HCT116 (cell line): ENCODE results near the gene SLC35E2B. TPM values are rescaled to one million over a fixed set of nuclear protein-coding genes. Genes with fewer than 3 reads are reported as not detected.

Experiments used
- ATAC-seq: fragments of 200-7000 bp; cut with Tn5 transposase; 2 replicates; pipeline ENCODE4 v1.9.1; 2020; ENCODE audit warnings: mild to moderate bottlenecking, moderate library complexity
- BruUV-seq: library from RNA; stranded (reverse); fragments of 400-500 nt; replicated peaks from 2 replicates; lab custom pipeline; 2021; lab: Mats Ljungman, UMichigan
- CTCF ChIA-PET: fragments of 300-600 bp; sonication (Branson Sonifier 250); formaldehyde crosslinking; loops from one replicate; lab custom pipeline; 2021; ENCODE audit warnings: antibody characterized with exemption; lab: Charles Lee
- POLR2A ChIA-PET: fragments of 300-600, 350-600 bp; sonication (Branson Sonifier 250); formaldehyde crosslinking; loops from one replicate; lab custom pipeline; 2021; ENCODE audit warnings: antibody characterized with exemption; lab: Charles Lee
- RAD21 ChIA-PET, 2 experiments: fragments of 300-600 bp; sonication (Branson Sonifier 250); formaldehyde crosslinking; loops; one replicate each; lab custom pipeline; 2023; ENCODE audit warnings: low total read pairs in 2 of 2; ENCODE audit not compliant: uncharacterized antibody in 2 of 2, unreplicated experiment in 2 of 2, low non-redundant PET in 1 of 2; lab: Charles Lee
- DNase-seq: peaks from one replicate; pipeline ENCODE4 v3.0.0-alpha.2; 2010; ENCODE audit warnings: low read depth, low spot score
- H2AFZ ChIP-seq: fragments of 200-600 bp; shearing (Covaris generic), sonication (generic); 2 replicates; pipeline ENCODE4 v1.6.1; 2017; ENCODE audit warnings: low read depth, mixed run types, mixed read lengths, antibody characterized with exemption, low read length; ENCODE audit not compliant: poor library complexity, severe bottlenecking
- H3K27ac ChIP-seq: 2 replicates; pipeline ENCODE4 v1.5.1; 2012; ENCODE audit warnings: low read depth, low read length
- H3K27me3 ChIP-seq: fragments of 200-600 bp; sonication (generic); 2 replicates; pipeline ENCODE4 v1.6.1; 2016; ENCODE audit warnings: mixed run types, low read length, mixed read lengths; ENCODE audit not compliant: insufficient read depth
- H3K36me3 ChIP-seq, 2 experiments: fragments of 200-500 bp in 1 of 2; fragments of 200-600 bp in 1 of 2; sonication (Bioruptor generic) in 1 of 2; sonication (generic) in 1 of 2; 2 replicates each; pipeline versions ENCODE4 v1.5.1 to v1.6.1; 2014 to 2016; ENCODE audit warnings: low read length in 2 of 2, inconsistent platforms in 1 of 2, mixed read lengths in 1 of 2, mixed run types in 1 of 2; ENCODE audit not compliant: insufficient read depth in 2 of 2, control insufficient read depth in 1 of 2
- H3K4me1 ChIP-seq, 2 experiments: fragments of 200-600 bp in 1 of 2; sonication (generic) in 1 of 2; 2 replicates each; pipeline versions ENCODE4 v1.5.1 to v1.6.1; 2012 to 2017; ENCODE audit warnings: low read length in 2 of 2, inconsistent platforms in 1 of 2, mild to moderate bottlenecking in 1 of 2, mixed read lengths in 1 of 2, mixed run types in 1 of 2, moderate library complexity in 1 of 2; ENCODE audit not compliant: insufficient read depth in 2 of 2, control insufficient read depth in 1 of 2
- H3K4me2 ChIP-seq: fragments of 200-600 bp; sonication (generic); 2 replicates; pipeline ENCODE4 v1.6.1; 2017; ENCODE audit warnings: mixed run types, low read length, mixed read lengths
- H3K4me3 ChIP-seq, 2 experiments: fragments of 200-600 bp in 1 of 2; sonication (generic) in 1 of 2; replicated peaks in 1 of 2; 2 replicates each; pipeline ENCODE4 v1.5.1; 2011 to 2016; ENCODE audit warnings: low read length in 2 of 2, control low read depth in 1 of 2, low read depth in 1 of 2, mild to moderate bottlenecking in 1 of 2, mixed read lengths in 1 of 2, mixed run types in 1 of 2
- H3K79me2 ChIP-seq: fragments of 200-600 bp; sonication (generic); 2 replicates; pipeline ENCODE4 v1.6.1; 2017; ENCODE audit warnings: mild to moderate bottlenecking, mixed run types, low read length, moderate library complexity, mixed read lengths; ENCODE audit not compliant: insufficient read depth
- H3K9ac ChIP-seq: fragments of 200-600 bp; sonication (generic); 2 replicates; pipeline ENCODE4 v1.6.1; 2016; ENCODE audit warnings: low read length, mixed read lengths
- H3K9me2 ChIP-seq: fragments of 200-600 bp; sonication (generic), shearing (Covaris generic); 2 replicates; pipeline ENCODE4 v1.6.1; 2017; ENCODE audit warnings: mixed run types, mild to moderate bottlenecking, moderate library complexity; ENCODE audit not compliant: insufficient read depth
- H3K9me3 ChIP-seq, 2 experiments: fragments of 200-500 bp in 1 of 2; fragments of 200-600 bp in 1 of 2; sonication (Bioruptor generic) in 1 of 2; sonication (generic) in 1 of 2; 2 replicates each; pipeline ENCODE4 v1.6.1; 2014 to 2017; ENCODE audit warnings: low read length in 2 of 2, mixed read lengths in 2 of 2, inconsistent platforms in 1 of 2, low read depth in 1 of 2, mild to moderate bottlenecking in 1 of 2, mixed run types in 1 of 2, moderate library complexity in 1 of 2; ENCODE audit not compliant: control insufficient read depth in 1 of 2, insufficient read depth in 1 of 2
- H4K20me1 ChIP-seq: fragments of 200-600 bp; sonication (generic), shearing (Covaris generic); 2 replicates; pipeline ENCODE4 v1.6.1; 2017; ENCODE audit warnings: mixed run types, mild to moderate bottlenecking, moderate library complexity; ENCODE audit not compliant: insufficient read depth
- ATF3 ChIP-seq: IDR thresholded peaks from 2 replicates; pipeline ENCODE4 v1.6.1; 2012
- CEBPB ChIP-seq: IDR thresholded peaks from 2 replicates; pipeline ENCODE4 v1.6.1; 2012; ENCODE audit warnings: low read depth
- EGR1 ChIP-seq: IDR thresholded peaks from 2 replicates; pipeline ENCODE4 v1.6.1; 2012; ENCODE audit warnings: low read depth
- ELF1 ChIP-seq: IDR thresholded peaks from 2 replicates; pipeline ENCODE4 v1.6.1; 2012; ENCODE audit warnings: low read depth, borderline replicate concordance
- EZH2 ChIP-seq: fragments of 200-600 bp; sonication (generic); IDR thresholded peaks from 2 replicates; pipeline ENCODE4 v1.6.1; 2017; ENCODE audit warnings: antibody characterized with exemption, mixed run types
- FOSL1 ChIP-seq: IDR thresholded peaks from 2 replicates; pipeline ENCODE4 v1.6.1; 2012; ENCODE audit warnings: low read depth
- POLR2A ChIP-seq: IDR thresholded peaks from 2 replicates; pipeline ENCODE4 v1.7.0; 2011; ENCODE audit warnings: borderline replicate concordance; ENCODE audit not compliant: insufficient read depth, insufficient read length; ENCODE audit errors: extremely low read depth
- POLR2AphosphoS5 ChIP-seq: IDR thresholded peaks from 2 replicates; pipeline ENCODE4 v1.6.1; 2011; ENCODE audit warnings: mild to moderate bottlenecking, low read depth, low read length, moderate library complexity
- REST ChIP-seq: IDR thresholded peaks from 2 replicates; pipeline ENCODE4 v1.6.1; 2012; ENCODE audit warnings: low read depth
- SIN3A ChIP-seq: IDR thresholded peaks from 2 replicates; pipeline ENCODE4 v1.6.1; 2012; ENCODE audit warnings: low read depth
- SP1 ChIP-seq: IDR thresholded peaks from 2 replicates; pipeline ENCODE4 v1.6.1; 2012; ENCODE audit warnings: low read depth
- YY1 ChIP-seq: IDR thresholded peaks from 2 replicates; pipeline ENCODE4 v1.6.1; 2011; ENCODE audit warnings: low read length, low read depth, moderate library complexity, mild to moderate bottlenecking; ENCODE audit not compliant: insufficient replicate concordance; ENCODE audit errors: extremely low read depth
- ZBTB33 ChIP-seq: IDR thresholded peaks from 2 replicates; pipeline ENCODE4 v1.6.1; 2011; ENCODE audit warnings: mild to moderate bottlenecking, low read length, moderate library complexity; ENCODE audit not compliant: insufficient replicate concordance; ENCODE audit errors: extremely low read depth
- ZNF274 ChIP-seq: fragments of 200-500 bp; sonication (Bioruptor generic); IDR thresholded peaks from 2 replicates; pipeline ENCODE4 v1.6.1; 2014; ENCODE audit warnings: mild to moderate bottlenecking, low read depth, low read length, inconsistent platforms
- intact Hi-C: fragments of 100-400 bp; cut with micrococcal nuclease; formaldehyde crosslinking; loops from 2 replicates; pipeline ENCODE4 v1.10.0; 2022
- total RNA-seq: library from RNA; stranded (reverse); gene quantifications from one replicate; pipeline ENCODE4 v1.2.1, GENCODE V29; 2021; ENCODE audit not compliant: unreplicated experiment

SLC35E2B gene
- total RNA-seq, 1 experiment from 2014 or later: 30.3 TPM

GRCh38 chr1:1625824-1626206, 66.8 kb downstream of the SLC35E2B start:
- ATAC-seq (no peak), DNase-seq (no peak)
- Histone ChIP-seq H3K27me3 (no peaks in the 10 kb centered on the region), H3K79me2 (peaks cover 13% of the 10 kb centered on the region; the same call in 1 of the 2 replicates), H3K4me1 (peaks cover 4 to 38% of the 10 kb centered on the region in 2 experiments), H2AFZ (no peak overlapping the region), H3K4me2 (no peak overlapping the region; the same call in 1 of the 2 replicates), H3K9me3 (no peaks in the 10 kb centered on the region), H3K9me2 (no peaks in the 10 kb centered on the region), H3K36me3 (no peaks in the 10 kb centered on the region), H4K20me1 (no peaks in the 10 kb centered on the region), H3K9ac (no peak overlapping the region), H3K4me3 (no peak overlapping the region), H3K27ac (peak overlapping the region; percentile 29; the same call in 1 of the 2 replicates)
- no TSS peak for BruUV-seq
- ChIA-PET POLR2A (interaction anchor here (1.4 kb wide), 1 partner anchor 11 kb away, joined by 3 read pairs; the partner anchor contains the start of gene MIB2), CTCF (no interaction called here), RAD21 (no interaction called here)
- intact Hi-C loops: no loop called here
- no peak for TF ChIP-seq ZNF274
- no peak for TF ChIP-seq FOSL1
- no peak for TF ChIP-seq ATF3
- TF ChIP-seq YY1: no peak
- no peak for TF ChIP-seq CEBPB
- no peak for TF ChIP-seq EGR1
- no peak for TF ChIP-seq POLR2A
- no peak for TF ChIP-seq EZH2

- no peaks in the 10 kb centered on the region for H3K36me3 ChIP-seq
- RAD21 ChIA-PET: no interaction called here
- no TSS peak for BruUV-seq
- ATAC-seq: no peak
- H2AFZ ChIP-seq: no peak overlapping the region
- H3K4me3 ChIP-seq: no peak overlapping the region
- CTCF ChIA-PET: no interaction called here
- POLR2A ChIA-PET: no interaction called here
- no peaks in the 10 kb centered on the region for H3K9me3 ChIP-seq
- H3K4me2 ChIP-seq: no peak overlapping the region
- intact Hi-C loops: no loop called here
- no peak for DNase-seq
- no peak overlapping the region for H3K9ac ChIP-seq
- peaks cover 13% of the 10 kb centered on the region; the same call in 1 of the 2 replicates for H3K79me2 ChIP-seq
- H3K4me1 ChIP-seq: peaks cover 4 to 38% of the 10 kb centered on the region in 2 experiments
- no peak overlapping the region for H3K27ac ChIP-seq
- H3K27me3 ChIP-seq: no peaks in the 10 kb centered on the region
- H4K20me1 ChIP-seq: no peaks in the 10 kb centered on the region
- no peaks in the 10 kb centered on the region for H3K9me2 ChIP-seq
- TF ChIP-seq SIN3A: no peak
- no peak for TF ChIP-seq EGR1
- no peak for TF ChIP-seq POLR2AphosphoS5
- TF ChIP-seq ATF3: no peak
- no peak for TF ChIP-seq YY1
- no peak for TF ChIP-seq ELF1
- no peak for TF ChIP-seq SP1
- no peak for TF ChIP-seq ZBTB33
- no peak for TF ChIP-seq EZH2
- TF ChIP-seq CEBPB: no peak
- TF ChIP-seq REST: no peak
These were observed 67.2 kb downstream of the SLC35E2B start for GRCh38 chr1:1625404-1625775.
